Mucosa of stomach (tissue), 1 donor: ENCODE data around the gene C9.
"Not testable (repeated sequence)": the region's sequence is repeated elsewhere in the genome, so short reads cannot be mapped to it uniquely, and the experiment has no call there.

Experiments used
- H3K27me3 ChIP-seq: one replicate; pipeline ENCODE4 v1.7.0; 2013; ENCODE audit warnings: mild to moderate bottlenecking, low read length; ENCODE audit not compliant: control insufficient read depth, insufficient read depth
- H3K36me3 ChIP-seq: one replicate; pipeline ENCODE4 v1.7.0; 2013; ENCODE audit warnings: low read length; ENCODE audit not compliant: control insufficient read depth, insufficient read depth
- H3K4me1 ChIP-seq: one replicate; pipeline ENCODE4 v1.7.0; 2013; ENCODE audit warnings: mild to moderate bottlenecking, low read length; ENCODE audit not compliant: control insufficient read depth, insufficient read depth
- H3K4me3 ChIP-seq: one replicate; pipeline ENCODE4 v1.7.0; 2013; ENCODE audit warnings: low read length
- H3K9ac ChIP-seq: one replicate; pipeline ENCODE4 v1.7.0; 2013; ENCODE audit warnings: mild to moderate bottlenecking, low read length, moderate library complexity
- H3K9me3 ChIP-seq: one replicate; pipeline ENCODE4 v1.7.0; 2013; ENCODE audit warnings: mild to moderate bottlenecking, low read length, moderate library complexity; ENCODE audit not compliant: control insufficient read depth
- donor health status: Pancreatic carcinoma.

The C9 gene

GRCh38 chr5:39364367-39364766 lies at the start of gene C9:
Gene C9, minus strand, starts transcription at chr5:39364495. Its CDS starts 31 bp downstream, at chr5:39364464.
- no peak within 1 kb of the TSS for H3K4me3 ChIP-seq
- H3K4me1 ChIP-seq, result no peaks in the 10 kb centered on the region
- H3K9me3 ChIP-seq, result no peaks in the 10 kb centered on the region
- H3K9ac ChIP-seq, result no peak within 1 kb of the TSS
- no peaks in the 10 kb centered on the region for H3K27me3 ChIP-seq
- no peaks in the 10 kb centered on the region for H3K36me3 ChIP-seq

- H3K27me3 ChIP-seq, result no peaks in the 10 kb centered on the region
- H3K36me3 ChIP-seq, result no peaks in the 10 kb centered on the region
- no peaks in the 10 kb centered on the region for H3K4me1 ChIP-seq
- H3K9me3 ChIP-seq, result no peaks in the 10 kb centered on the region
- no peak overlapping the region for H3K9ac ChIP-seq
- H3K4me3 ChIP-seq, result no peak overlapping the region
Observed at GRCh38 chr5:39413771-39414170, 49.5 kb upstream of the C9 start.

GRCh38 chr5:39412721-39413394 lies 48.6 kb upstream of the C9 start:
- Histone ChIP-seq H3K4me3 (no peak overlapping the region), H3K27me3 (no peaks in the 10 kb centered on the region), H3K4me1 (no peaks in the 10 kb centered on the region), H3K36me3 (no peaks in the 10 kb centered on the region), H3K9ac (no peak overlapping the region), H3K9me3 (no peaks in the 10 kb centered on the region)

- Histone ChIP-seq H3K9me3 (no peaks in the 10 kb centered on the region), H3K4me3 (no peak overlapping the region), H3K4me1 (no peaks in the 10 kb centered on the region), H3K27me3 (no peaks in the 10 kb centered on the region), H3K9ac (no peak overlapping the region), H3K36me3 (no peaks in the 10 kb centered on the region)
Observed at GRCh38 chr5:39411985-39412384, 47.7 kb upstream of the C9 start.

GRCh38 chr5:39411061-39411460 lies 46.8 kb upstream of the C9 start:
- Histone ChIP-seq H3K9me3 (no peaks in the 10 kb centered on the region), H3K4me1 (no peaks in the 10 kb centered on the region), H3K27me3 (no peaks in the 10 kb centered on the region), H3K4me3 (no peak overlapping the region), H3K36me3 (no peaks in the 10 kb centered on the region), H3K9ac (no peak overlapping the region)

- Histone ChIP-seq H3K4me3 (no peak overlapping the region), H3K4me1 (no peaks in the 10 kb centered on the region), H3K36me3 (no peaks in the 10 kb centered on the region), H3K9ac (no peak overlapping the region), H3K9me3 (no peaks in the 10 kb centered on the region), H3K27me3 (no peaks in the 10 kb centered on the region)
Observed at GRCh38 chr5:39409033-39409432, 44.7 kb upstream of the C9 start.

- no peaks in the 10 kb centered on the region for H3K9me3 ChIP-seq
- no peak overlapping the region for H3K9ac ChIP-seq
- H3K4me1 ChIP-seq, result no peaks in the 10 kb centered on the region
- H3K27me3 ChIP-seq, result no peaks in the 10 kb centered on the region
- no peak overlapping the region for H3K4me3 ChIP-seq
- no peaks in the 10 kb centered on the region for H3K36me3 ChIP-seq
Observed at GRCh38 chr5:39405083-39405843, 41.0 kb upstream of the C9 start.

GRCh38 chr5:39403761-39404160 lies 39.5 kb upstream of the C9 start:
- not testable (repeated sequence) for H3K36me3 ChIP-seq, H3K27me3 ChIP-seq, H3K9me3 ChIP-seq, H3K4me3 ChIP-seq, H3K4me1 ChIP-seq, H3K9ac ChIP-seq

- not testable (repeated sequence) for H3K4me3 ChIP-seq, H3K36me3 ChIP-seq, H3K9ac ChIP-seq, H3K4me1 ChIP-seq, H3K27me3 ChIP-seq, H3K9me3 ChIP-seq
Observed at GRCh38 chr5:39402140-39402539, 37.8 kb upstream of the C9 start.

- no peaks in the 10 kb centered on the region for H3K4me1 ChIP-seq
- H3K27me3 ChIP-seq, result no peaks in the 10 kb centered on the region
- H3K9ac ChIP-seq, result no peak overlapping the region
- H3K9me3 ChIP-seq, result no peaks in the 10 kb centered on the region
- no peak overlapping the region for H3K4me3 ChIP-seq
- no peaks in the 10 kb centered on the region for H3K36me3 ChIP-seq
Observed at GRCh38 chr5:39400713-39401578, 36.7 kb upstream of the C9 start.

- H3K27me3 ChIP-seq, result no peaks in the 10 kb centered on the region
- no peaks in the 10 kb centered on the region for H3K4me1 ChIP-seq
- no peak overlapping the region for H3K4me3 ChIP-seq
- no peak overlapping the region for H3K9ac ChIP-seq
- no peaks in the 10 kb centered on the region for H3K36me3 ChIP-seq
- no peaks in the 10 kb centered on the region for H3K9me3 ChIP-seq
Observed at GRCh38 chr5:39399135-39400036, 35.1 kb upstream of the C9 start.
